Measurements from ENCODE around the gene MAP3K3.

Gene MAP3K3

GRCh38 chr17:63610854-63611253, 11.4 kb upstream of the MAP3K3 start:
- Histone ChIP-seq H3K9me2 (replicated peaks; ENCODE audit: control insufficient read depth, low read length) (no peaks in the 10 kb centered on the region), H3K4me1 (ENCODE audit: control insufficient read depth, low read length) (peaks cover 6% of the 10 kb centered on the region; the same call in 1 of the 2 replicates), H3K4me2 (ENCODE audit: low read length) (no peak overlapping the region), H3K36me3 (ENCODE audit: control insufficient read depth, low read length) (peaks cover 28% of the 10 kb centered on the region), H3K27ac (ENCODE audit: low read depth, low read length) (no peak overlapping the region), H3K79me2 (ENCODE audit: control insufficient read depth, low read length) (no peaks in the 10 kb centered on the region), H3F3A (ENCODE audit: control insufficient read depth, insufficient read depth) (peaks cover 10% of the 10 kb centered on the region), H3K9me3 (ENCODE audit: control insufficient read depth, insufficient read depth, low read length) (no peaks in the 10 kb centered on the region), H3K4me3 (ENCODE audit: low read length) (no peak overlapping the region), H3K27me3 (ENCODE audit: control insufficient read depth, low read length) (no peaks in the 10 kb centered on the region), H4K20me1 (ENCODE audit: control insufficient read depth, insufficient read depth, low read depth, low read length) (no peaks in the 10 kb centered on the region; the same call in none of the 2 replicates)
- TF ChIP-seq EZH2phosphoT487 (IDR thresholded peaks at IDR 0.05; ENCODE audit: borderline replicate concordance, low read length), result no peak
- TF ChIP-seq, protein P1, sequence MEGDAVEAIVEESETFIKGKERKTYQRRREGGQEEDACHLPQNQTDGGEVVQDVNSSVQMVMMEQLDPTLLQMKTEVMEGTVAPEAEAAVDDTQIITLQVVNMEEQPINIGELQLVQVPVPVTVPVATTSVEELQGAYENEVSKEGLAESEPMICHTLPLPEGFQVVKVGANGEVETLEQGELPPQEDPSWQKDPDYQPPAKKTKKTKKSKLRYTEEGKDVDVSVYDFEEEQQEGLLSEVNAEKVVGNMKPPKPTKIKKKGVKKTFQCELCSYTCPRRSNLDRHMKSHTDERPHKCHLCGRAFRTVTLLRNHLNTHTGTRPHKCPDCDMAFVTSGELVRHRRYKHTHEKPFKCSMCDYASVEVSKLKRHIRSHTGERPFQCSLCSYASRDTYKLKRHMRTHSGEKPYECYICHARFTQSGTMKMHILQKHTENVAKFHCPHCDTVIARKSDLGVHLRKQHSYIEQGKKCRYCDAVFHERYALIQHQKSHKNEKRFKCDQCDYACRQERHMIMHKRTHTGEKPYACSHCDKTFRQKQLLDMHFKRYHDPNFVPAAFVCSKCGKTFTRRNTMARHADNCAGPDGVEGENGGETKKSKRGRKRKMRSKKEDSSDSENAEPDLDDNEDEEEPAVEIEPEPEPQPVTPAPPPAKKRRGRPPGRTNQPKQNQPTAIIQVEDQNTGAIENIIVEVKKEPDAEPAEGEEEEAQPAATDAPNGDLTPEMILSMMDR (IDR thresholded peaks at IDR 0.05; ENCODE audit: low read depth, low read length, poor library complexity, severe bottlenecking), result no peak

- H3K27ac ChIP-seq (ENCODE audit: low read depth, low read length), result no peak overlapping the region
- H3K4me1 ChIP-seq (ENCODE audit: control insufficient read depth, low read length), result peaks cover 6% of the 10 kb centered on the region; the same call in 1 of the 2 replicates
These were observed 10.9 kb upstream of the MAP3K3 start for GRCh38 chr17:63611354-63611753.

GRCh38 chr17:63613663-63614062, 8.6 kb upstream of the MAP3K3 start:
- TF ChIP-seq, protein P1 (IDR thresholded peaks at IDR 0.05; ENCODE audit: low read depth, low read length, poor library complexity, severe bottlenecking), result no peak
- no peak for TF ChIP-seq EZH2phosphoT487 (IDR thresholded peaks at IDR 0.05; ENCODE audit: borderline replicate concordance, low read length)
- Histone ChIP-seq H3K4me1 (ENCODE audit: control insufficient read depth, low read length) (peaks cover 6% of the 10 kb centered on the region; the same call in 1 of the 2 replicates), H3K27ac (ENCODE audit: low read depth, low read length) (no peak overlapping the region), H3K36me3 (ENCODE audit: control insufficient read depth, low read length) (peaks cover 3% of the 10 kb centered on the region), H3K9me3 (ENCODE audit: control insufficient read depth, insufficient read depth, low read length) (no peaks in the 10 kb centered on the region), H3K79me2 (ENCODE audit: control insufficient read depth, low read length) (no peaks in the 10 kb centered on the region), H3K4me3 (ENCODE audit: low read length) (no peak overlapping the region), H3K9me2 (replicated peaks; ENCODE audit: control insufficient read depth, low read length) (no peaks in the 10 kb centered on the region), H4K20me1 (ENCODE audit: control insufficient read depth, insufficient read depth, low read depth, low read length) (no peaks in the 10 kb centered on the region; the same call in 1 of the 2 replicates), H3F3A (ENCODE audit: control insufficient read depth, insufficient read depth) (peaks cover 10% of the 10 kb centered on the region), H3K27me3 (ENCODE audit: control insufficient read depth, low read length) (peaks cover 5% of the 10 kb centered on the region; the same call in 1 of the 2 replicates), H3K4me2 (ENCODE audit: low read length) (no peak overlapping the region)

More at GRCh38 chr17:63611354-63611753, 10.9 kb upstream of the MAP3K3 start:
- Histone ChIP-seq H3K9me2 (replicated peaks; ENCODE audit: control insufficient read depth, low read length) (no peaks in the 10 kb centered on the region), H3K27me3 (ENCODE audit: control insufficient read depth, low read length) (no peaks in the 10 kb centered on the region), H3K9me3 (ENCODE audit: control insufficient read depth, insufficient read depth, low read length) (no peaks in the 10 kb centered on the region), H3K4me3 (ENCODE audit: low read length) (no peak overlapping the region), H3K79me2 (ENCODE audit: control insufficient read depth, low read length) (no peaks in the 10 kb centered on the region), H3K4me2 (ENCODE audit: low read length) (no peak overlapping the region), H3K36me3 (ENCODE audit: control insufficient read depth, low read length) (peaks cover 23% of the 10 kb centered on the region), H4K20me1 (ENCODE audit: control insufficient read depth, insufficient read depth, low read depth, low read length) (no peaks in the 10 kb centered on the region; the same call in none of the 2 replicates), H3F3A (ENCODE audit: control insufficient read depth, insufficient read depth) (peaks cover 10% of the 10 kb centered on the region)
- TF ChIP-seq, protein P1 (IDR thresholded peaks at IDR 0.05; ENCODE audit: low read depth, low read length, poor library complexity, severe bottlenecking), result no peak
- no peak for TF ChIP-seq EZH2phosphoT487 (IDR thresholded peaks at IDR 0.05; ENCODE audit: borderline replicate concordance, low read length)

All from DOHH2 (cell line).